NCI-H526 (cell line): ENCODE results near the gene MS4A14.
"Not testable (repeated sequence)": the region's sequence is repeated elsewhere in the genome, so short reads cannot be mapped to it uniquely, and the experiment has no call there.

Experiments
- DNase-seq, 2 experiments: peaks; one replicate each; lab custom pipeline; 2025; lab: John Stamatoyannopoulos, UW

MS4A14 gene, protein sequence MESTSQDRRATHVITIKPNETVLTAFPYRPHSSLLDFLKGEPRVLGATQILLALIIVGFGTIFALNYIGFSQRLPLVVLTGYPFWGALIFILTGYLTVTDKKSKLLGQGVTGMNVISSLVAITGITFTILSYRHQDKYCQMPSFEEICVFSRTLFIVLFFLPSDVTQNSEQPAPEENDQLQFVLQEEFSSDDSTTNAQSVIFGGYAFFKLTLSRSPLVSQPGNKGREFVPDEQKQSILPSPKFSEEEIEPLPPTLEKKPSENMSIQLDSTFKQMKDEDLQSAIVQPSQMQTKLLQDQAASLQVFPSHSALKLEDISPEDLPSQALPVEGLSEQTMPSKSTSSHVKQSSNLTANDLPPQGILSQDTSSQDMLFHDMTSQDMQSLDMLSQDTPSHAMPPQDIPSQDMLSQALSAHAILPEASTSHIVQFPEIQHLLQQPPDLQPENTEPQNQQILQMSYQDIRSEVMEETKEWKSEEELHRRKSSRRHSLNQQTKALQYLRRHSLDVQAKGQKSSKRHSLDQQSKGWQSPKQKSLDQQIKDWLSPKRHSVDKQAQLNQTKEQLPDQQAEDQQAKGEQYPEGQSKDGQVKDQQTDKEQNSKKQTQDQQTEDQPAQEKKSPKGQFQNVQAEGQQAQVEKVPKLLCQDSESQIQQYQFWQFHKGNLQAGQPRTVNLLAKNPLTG

DNA sequence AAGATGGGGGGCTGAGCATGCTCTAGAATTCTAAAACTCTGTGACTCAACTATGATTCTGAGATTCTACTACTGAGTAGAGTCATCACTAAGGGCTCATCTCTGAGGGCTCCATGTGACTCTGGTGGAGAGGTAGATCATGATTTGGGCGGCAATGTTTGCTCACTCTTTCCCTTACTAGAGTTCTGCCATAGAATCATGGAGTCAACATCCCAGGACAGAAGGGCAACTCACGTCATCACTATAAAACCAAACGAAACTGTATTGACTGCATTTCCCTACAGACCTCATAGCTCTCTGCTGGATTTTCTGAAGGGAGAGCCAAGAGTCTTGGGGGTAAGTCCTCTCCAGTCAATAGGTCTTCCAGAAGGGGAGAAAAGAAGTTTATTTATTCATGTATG is at the start of gene MS4A14:
TSS of gene MS4A14 (plus strand) at position 78 of the 400 bp plus-strand sequence. CDS start at position 198, 120 bp downstream.
- DNase-seq, result no peak

DNA sequence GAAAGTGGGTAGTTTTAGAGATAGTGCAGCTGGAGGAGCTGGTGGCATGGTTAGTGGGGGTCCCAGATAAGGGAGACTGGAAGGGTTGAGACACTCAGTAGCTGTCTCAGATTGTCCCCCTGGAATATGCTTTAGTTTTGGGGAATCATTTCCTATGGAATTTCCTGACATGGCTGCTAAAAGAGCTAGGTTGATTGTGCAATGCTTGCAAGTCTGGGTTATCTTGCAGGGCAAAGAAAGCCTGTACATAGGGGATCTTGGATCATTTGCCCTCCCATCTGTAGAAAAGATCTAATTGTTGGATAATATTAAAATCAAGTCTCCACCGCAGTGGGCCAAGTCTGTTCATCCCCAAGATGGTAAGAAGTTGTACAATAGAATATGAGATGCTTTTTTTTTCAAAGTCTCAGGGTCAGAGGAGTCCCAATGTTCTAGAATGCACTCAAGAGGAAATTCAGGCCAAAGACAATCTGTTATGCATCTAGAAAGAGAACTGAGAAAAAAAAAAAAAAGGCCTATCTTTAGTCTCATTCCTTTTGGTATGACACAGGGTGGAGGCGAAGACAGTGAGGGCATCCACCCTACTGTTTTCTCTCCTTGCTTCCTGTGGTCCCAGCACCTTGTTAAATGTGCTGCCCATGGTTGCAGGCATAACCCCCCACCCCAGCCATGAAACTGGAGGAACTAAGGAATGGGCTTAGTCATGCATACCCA is 49.0 kb upstream of the MS4A14 start:
- no peak for DNase-seq

DNA sequence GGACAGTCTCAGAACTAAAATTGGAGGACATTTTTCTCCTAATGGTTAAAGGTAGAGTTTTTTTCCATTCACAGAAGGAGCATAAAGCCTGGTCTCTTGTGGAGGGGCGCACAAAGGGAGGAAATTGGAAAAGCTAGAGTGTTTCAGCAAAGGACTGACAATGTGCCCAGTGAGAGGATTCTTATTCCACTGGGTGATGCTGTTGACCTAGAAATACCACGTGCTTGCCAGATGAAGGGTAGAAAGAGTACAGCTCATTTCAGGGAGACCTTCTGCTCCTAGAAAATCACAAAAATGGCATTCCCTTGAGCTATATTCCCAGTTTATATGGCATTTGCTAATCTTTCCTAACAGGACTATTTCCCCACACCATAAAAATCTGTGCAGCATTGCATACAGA is 48.1 kb upstream of the MS4A14 start:
- DNase-seq, result no peak

DNA sequence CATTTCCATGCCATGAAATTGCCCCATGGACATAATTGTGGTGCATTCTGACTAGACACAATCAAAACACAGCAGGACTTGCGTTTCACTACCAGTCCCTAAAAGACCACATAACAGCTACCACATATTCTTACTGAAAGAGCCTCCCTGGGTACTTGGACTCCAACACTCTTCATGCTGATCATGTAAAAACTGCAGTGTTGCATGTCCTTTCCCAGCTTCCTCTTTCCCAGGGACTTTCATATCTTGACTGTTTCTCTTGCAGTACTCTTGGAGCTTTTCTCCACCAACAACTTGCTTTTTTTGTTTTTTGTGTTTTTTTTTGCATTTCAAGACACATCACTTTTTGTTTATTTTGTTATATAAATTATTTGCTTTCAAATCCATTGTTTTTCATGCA is 46.3 kb upstream of the MS4A14 start:
- DNase-seq, result no peak

DNA sequence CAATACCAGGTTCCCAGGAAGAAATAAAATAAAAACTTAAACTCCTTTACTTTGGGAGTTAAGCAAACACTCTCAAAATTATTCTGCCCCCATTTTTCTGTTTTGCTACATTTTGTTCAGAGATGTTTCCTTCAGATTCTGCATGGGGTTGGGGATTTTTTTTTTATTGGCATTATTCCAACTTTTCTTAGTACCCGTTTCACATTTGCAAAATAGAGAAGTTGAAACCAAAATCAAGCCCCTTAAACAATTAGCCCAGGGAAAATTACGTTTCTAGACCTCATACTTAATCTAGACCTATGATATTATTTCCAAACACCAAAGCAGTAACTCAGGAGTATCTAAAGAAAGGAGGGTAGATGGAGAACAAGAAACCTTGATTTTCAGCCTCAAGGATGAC is 38.5 kb upstream of the MS4A14 start:
- DNase-seq, result no peak

DNA sequence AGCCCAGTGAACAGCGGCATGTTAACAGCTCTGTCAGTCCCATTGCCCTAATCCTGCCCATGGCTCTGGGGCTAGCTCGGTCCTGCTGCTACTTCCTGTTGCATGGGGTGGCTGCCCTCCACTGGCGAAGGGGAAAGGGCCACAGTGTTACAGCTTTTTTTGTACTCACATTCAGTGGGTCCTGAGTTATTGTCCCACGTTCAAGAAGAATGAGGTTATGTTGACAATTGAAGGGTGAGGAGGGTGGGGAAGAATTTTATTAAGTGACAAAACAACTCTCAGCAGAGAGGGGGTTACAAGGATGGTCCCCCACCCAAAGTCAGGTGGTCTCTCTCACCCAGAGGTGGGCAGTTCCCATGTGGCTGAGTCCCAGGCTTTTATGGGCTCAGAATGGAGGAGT is 35.6 kb upstream of the MS4A14 start:
- DNase-seq, result no peak

DNA sequence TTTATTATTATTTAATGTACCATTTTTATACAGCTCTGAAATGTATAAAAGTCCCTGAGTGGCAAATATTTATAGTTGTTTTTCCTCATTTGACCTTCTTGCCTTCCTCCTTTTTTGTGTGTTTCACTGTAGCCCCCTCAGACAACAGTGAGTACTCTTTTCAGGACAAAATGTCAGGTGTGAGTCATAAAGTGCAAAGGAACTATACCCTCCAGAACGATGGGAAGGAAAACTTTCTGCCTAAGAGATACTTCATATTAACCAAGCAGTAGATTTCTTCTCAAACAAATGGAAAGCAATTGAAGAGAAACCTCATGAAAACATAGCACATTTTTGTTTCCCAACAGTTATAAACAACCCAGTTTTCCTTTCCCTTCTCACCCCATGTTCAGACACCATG is 34.0 kb upstream of the MS4A14 start:
- no peak for DNase-seq

DNA sequence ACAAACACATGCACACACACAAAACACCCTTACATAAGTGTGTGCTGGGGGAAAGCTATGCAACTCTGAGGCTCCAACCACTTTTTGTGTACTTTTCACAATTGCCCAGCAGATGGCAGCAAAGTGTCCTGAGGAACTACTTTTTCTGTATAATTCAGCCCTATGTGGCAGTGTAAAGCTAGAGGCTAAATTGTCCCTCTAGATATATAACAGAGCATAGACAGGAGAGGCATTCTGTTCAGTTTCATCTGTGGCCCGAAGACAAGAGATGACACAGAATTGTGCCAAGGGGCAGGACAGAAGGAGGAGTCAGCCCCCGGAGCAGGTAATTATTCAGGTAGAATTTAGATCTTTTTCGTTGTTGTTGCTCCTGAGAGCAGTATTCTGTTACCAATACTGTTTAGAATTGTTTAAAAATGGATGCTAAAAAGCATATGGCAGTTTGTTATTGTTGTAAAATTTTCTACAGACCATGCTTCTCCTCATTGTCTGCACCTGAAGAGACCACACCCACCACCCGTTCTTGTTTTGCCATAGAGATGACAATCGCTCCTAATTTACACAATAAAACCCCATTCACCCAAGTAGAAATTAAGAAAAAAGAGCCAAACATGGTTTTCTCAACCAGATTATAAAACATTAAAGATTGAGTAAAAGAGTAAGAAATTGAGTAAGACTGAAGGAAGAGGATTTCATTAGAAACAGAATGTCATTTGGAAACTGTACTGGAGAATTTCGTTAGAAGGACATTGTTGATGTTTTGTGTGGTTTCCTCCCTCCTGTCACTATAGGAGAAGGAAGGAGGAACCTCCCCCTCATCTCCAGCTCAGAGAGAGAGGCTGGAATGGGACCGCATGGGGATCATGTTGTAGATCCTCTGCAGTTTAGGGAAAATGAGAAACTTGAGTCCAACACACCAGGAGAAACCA is 32.5 kb upstream of the MS4A14 start:
- DNase-seq, result peak; percentile 12 to 80

DNA sequence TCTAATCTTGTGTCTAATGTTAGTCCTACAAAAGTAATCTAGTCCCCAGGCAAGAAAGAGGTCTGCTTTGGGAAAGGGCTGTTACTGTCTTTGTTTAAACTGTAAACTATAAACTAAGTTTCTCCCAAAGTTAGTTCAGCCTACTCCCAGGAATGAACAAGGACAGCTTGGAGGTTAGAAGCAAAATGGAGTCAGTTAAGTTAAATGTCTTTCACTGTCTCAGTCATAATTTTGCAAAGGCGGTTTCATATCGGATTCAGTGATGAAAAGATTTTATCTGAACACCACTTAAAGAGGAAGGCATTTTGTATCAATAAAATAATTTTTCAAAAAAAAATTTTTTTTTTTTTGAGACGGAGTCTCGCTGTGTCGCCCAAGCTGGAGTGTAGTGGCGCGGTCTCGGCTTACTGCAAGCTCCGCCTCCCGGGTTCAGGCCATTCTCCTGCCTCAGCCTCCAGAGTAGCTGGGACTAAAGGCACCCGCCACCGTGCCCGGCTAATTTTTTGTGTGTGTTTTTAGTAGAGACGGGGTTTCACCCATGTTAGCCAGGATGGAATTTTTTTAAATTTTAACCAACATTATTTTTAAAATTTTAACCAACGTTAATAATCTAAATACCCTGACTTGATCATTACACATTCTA is 29.9 kb upstream of the MS4A14 start:
- DNase-seq, result not testable (repeated sequence)

DNA sequence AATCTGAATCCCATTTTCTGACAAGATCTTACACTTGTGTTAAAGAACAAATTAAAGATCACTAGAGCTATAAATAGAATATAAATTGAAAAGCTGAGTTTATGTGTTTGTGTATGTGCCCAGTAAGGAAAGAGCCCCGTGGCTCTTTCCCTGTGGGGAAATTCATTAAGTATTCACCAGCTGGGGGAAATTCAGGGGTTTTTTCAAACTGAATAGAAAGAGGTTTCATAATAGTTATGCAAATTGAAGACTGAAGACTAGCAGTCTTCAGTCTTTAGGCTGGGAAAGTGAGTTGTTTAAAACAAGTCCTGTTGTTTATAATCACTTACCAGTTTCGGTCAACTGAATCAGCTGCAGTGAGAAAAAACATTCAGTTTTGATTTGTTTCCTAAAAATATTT is 29.2 kb upstream of the MS4A14 start:
- DNase-seq, result no peak

DNA sequence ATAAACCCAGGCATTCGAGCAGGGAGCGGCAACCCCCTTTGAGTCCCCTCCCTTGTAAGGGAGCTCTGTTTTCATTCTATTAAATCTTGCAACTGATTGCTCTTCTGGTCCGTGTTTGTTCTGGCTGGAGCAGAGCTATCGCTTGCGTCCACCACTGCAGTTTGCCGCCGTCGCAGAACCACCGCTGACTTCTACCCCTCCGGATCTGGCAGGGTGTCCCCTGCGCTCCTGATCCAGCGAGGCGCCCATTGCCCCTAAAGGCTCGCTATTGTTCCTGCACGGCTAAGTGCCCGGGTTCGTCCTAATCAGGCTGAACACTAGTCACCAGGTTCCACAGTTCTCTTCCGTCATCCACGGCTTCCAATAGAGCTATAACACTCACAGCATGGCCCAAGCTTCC is 28.4 kb upstream of the MS4A14 start:
- DNase-seq, result no peak

DNA sequence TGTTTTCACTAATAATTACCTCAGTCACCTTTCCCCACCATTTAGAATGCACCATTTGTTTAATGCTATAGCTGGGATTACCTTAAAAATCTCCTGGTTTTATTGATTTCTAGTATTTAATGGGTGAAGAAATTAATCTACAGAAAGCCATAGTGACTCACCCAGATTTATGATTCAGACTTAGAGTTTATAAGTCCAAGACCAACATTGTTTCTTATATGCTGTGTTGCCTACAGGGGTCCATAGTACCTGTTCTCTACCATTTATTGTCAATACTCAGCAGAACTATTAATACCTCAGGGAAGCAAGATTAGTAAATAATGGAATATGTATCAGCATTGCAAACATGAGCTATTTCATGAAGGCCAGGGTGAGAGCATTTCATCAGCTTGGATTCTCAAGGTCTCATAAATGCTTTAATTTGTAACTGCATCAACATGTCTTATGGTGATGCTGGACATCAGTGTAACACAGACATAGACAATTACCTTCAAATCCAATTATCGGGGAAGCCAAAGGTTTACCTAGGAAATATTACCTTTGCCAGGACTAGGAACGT is 25.9 kb upstream of the MS4A14 start:
- no peak for DNase-seq

DNA sequence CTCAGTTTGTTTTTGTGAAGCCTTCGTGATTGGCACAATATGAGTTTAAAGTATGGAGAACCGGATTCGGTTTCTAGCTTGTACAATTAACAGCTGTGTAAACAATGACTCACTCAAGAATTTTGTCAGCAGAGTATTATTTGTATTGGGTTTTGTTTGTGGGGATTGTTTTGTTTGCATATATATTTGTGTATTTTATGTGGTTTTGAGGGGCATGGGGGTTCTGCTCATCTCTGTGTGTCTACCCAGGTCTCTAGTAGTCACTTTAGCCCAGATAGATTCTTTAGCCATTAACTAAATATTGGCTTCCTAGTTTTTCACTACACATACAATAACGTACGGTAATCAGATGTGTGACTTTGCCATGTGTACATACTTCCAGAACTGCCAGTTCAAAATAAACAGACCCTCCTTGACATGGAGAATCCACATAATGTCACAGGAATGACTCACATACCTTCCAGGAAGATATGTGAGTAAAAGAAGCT is 25.4 kb upstream of the MS4A14 start:
- DNase-seq, result peak in 1 of 2 experiments; percentile 2

DNA sequence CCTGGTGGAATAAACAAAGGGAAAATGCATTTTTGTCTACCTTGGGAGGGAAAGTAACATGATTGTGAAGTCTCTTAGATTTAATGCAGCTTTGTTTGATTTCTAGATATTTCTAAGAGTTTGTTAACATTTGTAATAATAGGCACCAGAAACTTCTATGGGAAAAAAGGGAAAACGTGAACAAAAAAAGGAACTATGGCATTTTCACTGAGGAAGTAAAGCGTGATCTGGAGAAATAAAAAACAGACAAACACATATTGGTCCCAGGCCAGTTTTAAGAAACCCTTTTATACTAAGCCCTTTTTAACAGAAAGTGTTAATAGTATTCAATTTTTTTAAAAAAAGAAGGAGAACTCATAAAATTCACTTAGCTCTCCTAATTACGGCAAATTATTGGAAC is 24.9 kb upstream of the MS4A14 start:
- no peak for DNase-seq

DNA sequence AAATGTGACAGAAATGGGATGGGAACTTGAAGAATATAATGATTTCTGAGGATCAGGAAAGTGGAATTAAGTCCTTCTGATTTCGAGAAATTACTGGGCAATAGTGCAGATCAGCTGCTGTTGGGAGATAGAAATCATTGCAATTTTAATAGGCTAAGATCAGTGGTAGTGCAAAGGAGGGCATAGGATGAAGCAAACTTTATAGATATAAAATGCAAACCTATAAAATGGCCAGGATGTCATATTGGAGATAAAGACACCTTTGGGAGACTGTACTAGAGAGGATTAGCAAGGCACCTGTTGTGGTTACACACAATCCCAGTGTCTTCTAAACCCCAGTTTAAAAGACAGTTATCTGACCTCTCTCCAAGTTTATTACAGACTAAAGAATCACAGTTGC is 24.4 kb upstream of the MS4A14 start:
- no peak for DNase-seq

DNA sequence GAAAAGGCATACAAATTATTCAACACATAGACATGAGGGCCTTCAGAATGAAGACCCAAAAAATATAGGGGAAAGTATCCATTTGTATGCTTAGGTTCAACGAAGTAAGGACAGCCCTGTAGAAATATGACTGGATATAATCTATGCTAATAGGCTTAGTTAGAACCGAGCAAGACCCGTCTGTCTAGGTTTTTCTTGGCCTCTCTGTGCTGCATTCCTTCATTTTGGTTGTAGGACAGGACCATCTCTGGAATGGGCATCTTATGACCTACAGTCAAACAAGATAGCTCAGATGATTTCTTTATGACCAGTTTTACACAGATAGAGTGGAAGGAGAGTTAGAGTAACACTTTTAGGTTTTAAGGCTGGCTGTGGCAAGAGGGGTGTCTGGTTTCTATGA is 23.5 kb upstream of the MS4A14 start:
- DNase-seq, result no peak

DNA sequence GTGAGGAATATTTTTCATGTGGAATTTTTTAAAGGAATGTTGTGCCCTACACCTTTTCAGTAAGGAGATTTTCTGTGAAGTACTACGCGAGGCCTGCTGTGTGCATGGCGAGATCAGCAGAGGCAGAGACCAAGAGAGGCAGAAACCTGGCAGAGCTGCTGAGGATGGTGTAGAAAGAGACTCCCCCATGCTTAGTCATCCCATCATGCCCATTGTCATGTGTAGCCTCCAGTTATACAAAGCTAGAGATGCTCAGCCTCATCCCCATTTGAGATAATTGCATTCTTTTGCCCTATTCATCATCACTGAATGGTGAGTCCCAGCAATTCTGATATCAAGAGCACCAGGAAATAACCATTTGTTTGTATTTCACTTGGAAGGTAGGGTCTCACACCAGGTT is 20.9 kb upstream of the MS4A14 start:
- no peak for DNase-seq

DNA sequence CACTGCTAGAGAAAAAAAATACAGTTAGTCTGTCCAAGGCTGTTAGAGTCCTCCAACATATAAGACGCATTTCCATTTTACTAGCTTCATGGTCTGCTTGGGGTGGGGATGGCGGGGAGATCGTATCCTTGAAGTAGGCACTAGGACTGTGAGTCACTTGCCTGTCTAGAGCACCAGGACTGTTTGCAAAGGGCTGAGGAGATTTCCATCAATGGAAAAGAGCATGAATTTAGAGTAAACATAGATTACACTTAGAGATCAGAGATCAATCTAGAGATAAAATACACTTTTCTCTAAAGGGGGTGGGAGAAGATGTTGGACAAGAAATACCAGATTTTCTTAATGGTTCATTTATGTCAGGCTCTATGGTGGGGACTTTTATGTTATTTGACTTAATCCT is 19.7 kb upstream of the MS4A14 start:
- DNase-seq, result no peak

DNA sequence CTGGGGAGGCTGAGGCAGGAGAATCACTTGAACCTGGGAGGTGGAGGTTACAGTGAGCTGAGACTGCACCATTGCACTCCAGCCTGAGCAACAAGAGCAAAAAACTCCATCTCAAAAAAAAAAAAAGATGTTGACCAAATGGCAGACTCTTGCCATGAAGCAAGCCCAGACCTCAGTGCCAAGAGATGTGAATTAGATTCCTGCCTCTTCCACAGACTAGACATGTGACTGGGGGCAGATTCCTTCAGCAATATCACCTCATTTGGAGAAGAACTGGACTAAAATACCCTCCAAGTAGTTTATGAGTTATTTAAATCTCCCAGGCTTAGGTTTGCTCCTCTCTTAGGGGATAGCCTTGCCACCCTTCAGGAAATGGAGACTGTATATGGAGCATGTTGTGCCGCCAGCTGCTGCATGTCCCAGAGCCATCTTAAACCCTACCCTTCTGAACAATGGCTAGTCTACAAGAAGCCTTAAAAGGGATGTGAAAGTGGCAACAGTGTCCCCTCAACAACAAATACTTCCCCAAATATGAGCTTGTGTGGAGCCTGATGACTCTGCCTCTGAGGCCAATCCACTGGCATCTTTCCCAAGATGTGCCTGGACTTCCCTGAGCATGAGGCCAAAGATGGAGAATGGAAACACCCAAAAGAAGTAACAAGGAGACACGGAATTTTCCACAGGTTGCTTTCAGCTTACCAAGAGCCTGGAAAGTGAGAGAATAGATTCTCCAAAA is 18.7 kb upstream of the MS4A14 start:
- DNase-seq, result no peak

DNA sequence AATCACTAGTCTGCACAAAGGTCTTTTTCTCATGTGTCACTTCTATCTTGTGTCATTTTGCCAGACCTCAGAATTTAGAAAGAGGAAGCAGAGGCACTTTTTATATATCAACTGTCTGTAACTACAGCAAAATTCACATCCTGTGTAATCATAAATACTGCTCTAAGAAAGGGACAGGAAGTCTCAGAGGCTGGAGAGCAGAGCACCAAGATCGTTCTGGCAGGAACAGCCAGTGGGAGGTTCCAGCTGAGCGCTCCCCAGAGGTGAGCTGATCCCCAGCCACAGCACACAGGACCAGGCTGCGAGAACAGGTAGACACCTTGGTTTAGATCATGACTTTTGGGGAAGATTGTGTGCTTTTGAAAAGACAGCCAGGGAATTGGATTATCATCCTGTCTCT is 17.9 kb upstream of the MS4A14 start, which contains the start of gene MS4A7:
TSS of gene MS4A7 (plus strand) at position 179 of the 400 bp plus-strand sequence. CDS start 4,610 bp downstream, outside the sequence.
- DNase-seq, result no peak
